Measurements from ENCODE around the gene CHMP6. TPM values are rescaled to one million over a fixed set of nuclear protein-coding genes. Genes with fewer than 3 reads are reported as not detected.
A peak's percentile ranks its signal among the peaks of the same experiment; 100 is the strongest.

The CHMP6 gene
- total RNA-seq, 1 experiment from 2014 or later: 15.0 TPM

GRCh38 chr17:81045590-81046095 lies 54.0 kb downstream of the CHMP6 start:
- ATAC-seq: no peak
- Mint-ChIP-seq H3K27ac (no peak overlapping the region), H3K4me1 (peaks cover 7% of the 10 kb centered on the region), H3K9me3 (no peaks in the 10 kb centered on the region), H3K36me3 (no peaks in the 10 kb centered on the region), H3K4me3 (no peak overlapping the region), H3K27me3 (ENCODE audit: low read depth) (no peaks in the 10 kb centered on the region)
- POLR2A ChIA-PET: no interaction called here
- CTCF ChIA-PET: interaction anchor here (0.8 to 1.7 kb wide), 2 partner anchors 22 to 56 kb away, joined by 3 to 6 read pairs; no protein-coding TSS in a partner anchor
- TF ChIP-seq TEAD4 (CRISPR knock-in tag; IDR thresholded peaks at IDR 0.05): no peak
- TF ChIP-seq GABPB1 (CRISPR knock-in tag; IDR thresholded peaks at IDR 0.05): no peak
- TF ChIP-seq ZSCAN18 (CRISPR knock-in tag; IDR thresholded peaks at IDR 0.05): no peak
- no peak for TF ChIP-seq ZNF281 (CRISPR knock-in tag; IDR thresholded peaks at IDR 0.05)
- no peak for TF ChIP-seq ELF4 (CRISPR knock-in tag; IDR thresholded peaks at IDR 0.05; ENCODE audit: low read depth)
- no peak for TF ChIP-seq PRRX2 (CRISPR knock-in tag; IDR thresholded peaks at IDR 0.05)
- no peak for DNase-seq (ENCODE audit: low spot score)

- no peak for DNase-seq (ENCODE audit: low spot score)
- ATAC-seq: no peak
- ChIA-PET POLR2A (no interaction called here), CTCF (interaction anchor here (0.6 to 0.8 kb wide), 2 partner anchors 22 to 131 kb away, joined by 3 to 5 read pairs; no protein-coding TSS in a partner anchor)
- Mint-ChIP-seq H3K27ac (peak overlapping the region; percentile 78), H3K27me3 (ENCODE audit: low read depth) (no peaks in the 10 kb centered on the region), H3K4me3 (no peak overlapping the region), H3K4me1 (peaks cover 7% of the 10 kb centered on the region), H3K36me3 (no peaks in the 10 kb centered on the region), H3K9me3 (no peaks in the 10 kb centered on the region)
- no peak for TF ChIP-seq ARID4B (CRISPR knock-in tag; IDR thresholded peaks at IDR 0.05; ENCODE audit: borderline replicate concordance)
- TF ChIP-seq FOXP1 (CRISPR knock-in tag; IDR thresholded peaks at IDR 0.05; ENCODE audit: borderline replicate concordance): no peak
- no peak for TF ChIP-seq AFF4 (CRISPR knock-in tag; IDR thresholded peaks at IDR 0.05; ENCODE audit: borderline replicate concordance)
- no peak for TF ChIP-seq ZBTB21 (CRISPR knock-in tag; IDR thresholded peaks at IDR 0.05; ENCODE audit: borderline replicate concordance)
- TF ChIP-seq USF1 (CRISPR knock-in tag; IDR thresholded peaks at IDR 0.05): no peak
- TF ChIP-seq NFYB (CRISPR knock-in tag; conservative IDR thresholded peaks at IDR 0.05; ENCODE audit: low read depth): no peak
- no peak for TF ChIP-seq OVOL2 (CRISPR knock-in tag; IDR thresholded peaks at IDR 0.05; ENCODE audit: borderline replicate concordance)
- TF ChIP-seq ZNF423 (CRISPR knock-in tag; IDR thresholded peaks at IDR 0.05): no peak
These were observed 54.6 kb downstream of the CHMP6 start for GRCh38 chr17:81046132-81046769.

Data from WTC11 (cell line).